NCI-H82 treated with DMSO at 0.1 percent for 48 hours (cell line): Measurements from ENCODE around the gene GPR173.
A peak's percentile ranks its signal among the peaks of the same experiment; 100 is the strongest.

ENCODE experiments used
- DNase-seq: peaks from one replicate; lab custom pipeline; 2025; ENCODE audit not compliant: unreplicated experiment; lab: John Stamatoyannopoulos, UW

GPR173 gene

GRCh38 chrX:53088136-53088974, 39.8 kb downstream of the GPR173 start:
- DNase-seq = peak; percentile 75

GRCh38 chrX:53089224-53089842, 40.7 kb downstream of the GPR173 start:
- DNase-seq = peak; percentile 81

- DNase-seq = no peak
These were observed 41.3 kb downstream of the GPR173 start for GRCh38 chrX:53089925-53090324.

GRCh38 chrX:53091354-53091753, 42.8 kb downstream of the GPR173 start:
- no peak for DNase-seq

GRCh38 chrX:53093177-53093655, 44.6 kb downstream of the GPR173 start:
- peak; percentile 67 for DNase-seq

- peak; percentile 89 for DNase-seq
These were observed 45.4 kb downstream of the GPR173 start, which contains the start of gene KANTR for GRCh38 chrX:53093748-53094581. KANTR (plus strand) TSS chrX:53094142; CDS start chrX:53124273, 30,131 bp downstream.

GRCh38 chrX:53094582-53094905, 46.0 kb downstream of the GPR173 start:
- DNase-seq = no peak

GRCh38 chrX:53095796-53096195, 47.2 kb downstream of the GPR173 start:
- DNase-seq = no peak

GRCh38 chrX:53114864-53115549, 66.4 kb downstream of the GPR173 start:
- no peak for DNase-seq

- no peak for DNase-seq
These were observed 66.9 kb downstream of the GPR173 start for GRCh38 chrX:53115550-53115874.

- no peak for DNase-seq
These were observed 67.5 kb downstream of the GPR173 start for GRCh38 chrX:53116101-53116500.

- no peak for DNase-seq
These were observed 73.4 kb downstream of the GPR173 start for GRCh38 chrX:53122013-53122412.

GRCh38 chrX:53125506-53125905, 76.9 kb downstream of the GPR173 start:
- DNase-seq = no peak

- DNase-seq = no peak
These were observed 77.8 kb downstream of the GPR173 start for GRCh38 chrX:53126377-53126776.

GRCh38 chrX:53128097-53128749, 79.6 kb downstream of the GPR173 start:
- DNase-seq = no peak
